ENCODE results near the gene MGST1. TPM values are rescaled to one million over a fixed set of nuclear protein-coding genes. Genes with fewer than 3 reads are reported as not detected.

MGST1 gene
- total RNA-seq, 2 donors from 2014 or later = 120 to 132 TPM

DNA sequence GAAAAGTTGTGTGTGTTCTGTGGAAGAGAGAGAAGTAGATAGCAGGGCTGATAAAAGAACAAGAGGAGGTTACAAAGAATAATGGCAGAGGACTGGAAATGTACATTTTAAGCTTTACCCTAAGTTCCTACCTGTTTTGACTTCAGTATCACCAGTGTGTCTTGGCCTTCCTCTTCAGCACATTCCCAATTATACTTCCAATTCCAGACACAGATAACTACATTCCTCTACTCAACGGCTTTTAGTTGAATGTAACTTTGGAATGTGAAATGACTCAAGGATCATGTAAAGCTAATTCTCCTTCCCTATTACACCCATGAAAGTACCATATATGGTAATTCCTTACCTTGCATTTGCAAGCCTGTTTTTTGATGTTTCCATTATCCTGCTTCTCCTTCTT is 5.0 kb downstream of the MGST1 start:
- 52 to 53% methylated on average over 1 of the region's 1 CpG for WGBS, 2 donors
- Histone ChIP-seq H3K27ac (no peak overlapping the region), H3K27me3 (no peaks in the 10 kb centered on the region), H3K9me3 (no peaks in the 10 kb centered on the region), H3K4me1 (peaks cover 26% of the 10 kb centered on the region), H3K4me3 (no peak overlapping the region), H3K36me3 (replicated peaks in 1 of 2; ENCODE audit: insufficient read depth in 1 of 2, low read depth in 2 of 2) (no peaks in the 10 kb centered on the region)
- no peak for DNase-seq
- TF ChIP-seq POLR2A (IDR thresholded peaks at IDR 0.05) = no peak
- TF ChIP-seq, protein P1, sequence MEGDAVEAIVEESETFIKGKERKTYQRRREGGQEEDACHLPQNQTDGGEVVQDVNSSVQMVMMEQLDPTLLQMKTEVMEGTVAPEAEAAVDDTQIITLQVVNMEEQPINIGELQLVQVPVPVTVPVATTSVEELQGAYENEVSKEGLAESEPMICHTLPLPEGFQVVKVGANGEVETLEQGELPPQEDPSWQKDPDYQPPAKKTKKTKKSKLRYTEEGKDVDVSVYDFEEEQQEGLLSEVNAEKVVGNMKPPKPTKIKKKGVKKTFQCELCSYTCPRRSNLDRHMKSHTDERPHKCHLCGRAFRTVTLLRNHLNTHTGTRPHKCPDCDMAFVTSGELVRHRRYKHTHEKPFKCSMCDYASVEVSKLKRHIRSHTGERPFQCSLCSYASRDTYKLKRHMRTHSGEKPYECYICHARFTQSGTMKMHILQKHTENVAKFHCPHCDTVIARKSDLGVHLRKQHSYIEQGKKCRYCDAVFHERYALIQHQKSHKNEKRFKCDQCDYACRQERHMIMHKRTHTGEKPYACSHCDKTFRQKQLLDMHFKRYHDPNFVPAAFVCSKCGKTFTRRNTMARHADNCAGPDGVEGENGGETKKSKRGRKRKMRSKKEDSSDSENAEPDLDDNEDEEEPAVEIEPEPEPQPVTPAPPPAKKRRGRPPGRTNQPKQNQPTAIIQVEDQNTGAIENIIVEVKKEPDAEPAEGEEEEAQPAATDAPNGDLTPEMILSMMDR (IDR thresholded peaks at IDR 0.05) = no peak
- intact Hi-C loops (cut with DNase I) = no loop called here
- no peak for ATAC-seq

DNA sequence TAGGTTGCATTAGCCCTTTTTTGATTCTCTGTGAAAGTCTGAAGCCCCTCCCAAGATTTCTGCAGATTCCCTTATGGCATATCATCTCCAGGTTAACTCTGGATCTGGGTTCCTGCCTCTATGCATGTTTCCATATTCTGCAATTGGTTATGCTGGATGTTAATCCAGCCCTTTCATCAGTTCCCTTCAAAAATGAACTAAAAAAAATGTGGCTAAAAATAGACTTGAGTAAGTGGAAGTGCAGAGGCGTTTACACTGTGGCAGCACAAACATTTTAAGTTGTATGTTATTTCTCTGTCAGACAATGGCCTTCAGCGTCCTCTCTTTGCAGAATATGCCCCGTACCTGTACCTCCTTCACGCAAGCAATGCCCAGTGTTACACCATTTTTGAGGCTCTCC is 11.4 kb downstream of the MGST1 start:
- Histone ChIP-seq H3K27me3 (no peaks in the 10 kb centered on the region), H3K9me3 (no peaks in the 10 kb centered on the region), H3K4me3 (no peak overlapping the region), H3K27ac (no peak overlapping the region), H3K4me1 (no peaks in the 10 kb centered on the region), H3K36me3 (replicated peaks in 1 of 2; ENCODE audit: insufficient read depth in 1 of 2, low read depth in 2 of 2) (peaks cover 0 to 4% of the 10 kb centered on the region in 2 donors)
- DNase-seq (no peak), ATAC-seq (no peak)
- whole genome bisulfite sequencing, 2 donors = 54 to 57% methylated on average over 4 of the region's 4 CpGs
- intact Hi-C loops (cut with DNase I) = no loop called here
- TF ChIP-seq POLR2A (IDR thresholded peaks at IDR 0.05) = no peak
- TF ChIP-seq, protein P1 (IDR thresholded peaks at IDR 0.05) = no peak

DNA sequence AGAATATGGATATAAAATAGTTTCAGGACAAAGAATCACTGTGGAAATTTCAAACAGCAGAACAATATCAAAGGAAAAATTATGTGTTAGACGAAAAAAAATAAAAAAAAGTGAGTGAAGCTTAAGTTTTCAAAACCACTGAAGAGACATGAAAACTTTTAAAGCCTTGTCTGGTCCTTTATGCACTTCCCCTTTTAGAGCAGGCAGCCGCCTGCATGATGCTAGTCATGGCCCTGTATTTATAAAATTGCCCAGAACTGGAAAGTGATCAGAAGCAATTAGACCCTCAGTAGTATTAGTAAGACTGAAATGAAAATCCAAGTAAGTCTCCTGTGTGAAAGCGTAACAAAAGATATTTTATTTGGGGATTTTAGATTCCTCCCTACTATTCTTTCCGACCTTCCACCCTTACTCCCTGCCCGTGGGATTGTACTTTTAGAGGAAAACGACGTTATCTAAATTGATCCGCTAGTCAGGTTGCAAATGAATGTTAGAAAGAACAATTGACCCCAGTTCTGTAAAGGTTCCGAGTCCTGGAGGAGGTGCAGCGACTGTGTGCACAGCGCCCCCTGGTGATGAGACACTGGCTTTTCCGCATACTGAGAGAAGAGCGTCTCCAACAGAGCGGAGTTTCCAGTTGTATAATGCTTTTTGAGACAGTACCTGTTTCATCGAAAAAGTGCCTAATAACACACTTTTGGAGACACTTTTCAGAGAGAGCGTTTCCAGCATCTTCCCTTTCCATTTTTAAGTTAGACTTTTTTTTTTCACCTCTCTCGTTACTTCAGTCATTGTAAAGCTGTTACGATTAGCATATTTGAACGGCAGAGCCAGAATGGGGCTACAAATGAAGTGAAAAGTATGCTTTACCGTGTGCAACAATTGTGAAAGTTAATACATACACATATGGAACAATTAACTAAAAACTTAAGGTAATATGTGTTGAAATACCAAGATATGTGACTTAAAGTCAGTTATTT is 12.4 kb downstream of the MGST1 start:
- intact Hi-C loops (cut with DNase I) = loop anchor here (10.0 kb wide), 1 partner anchor 195 kb away; no protein-coding TSS in a partner anchor
- DNase-seq (peak; percentile 50 to 78 (median 73)), ATAC-seq (peak; percentile 70)
- Histone ChIP-seq H3K4me3 (no peak overlapping the region), H3K36me3 (replicated peaks in 1 of 2; ENCODE audit: insufficient read depth in 1 of 2, low read depth in 2 of 2) (peaks cover 0 to 4% of the 10 kb centered on the region in 2 donors), H3K9me3 (no peaks in the 10 kb centered on the region), H3K27me3 (no peaks in the 10 kb centered on the region), H3K4me1 (no peaks in the 10 kb centered on the region), H3K27ac (no peak overlapping the region)
- 56 to 60% methylated on average over 20 of the region's 20 CpGs for whole genome bisulfite sequencing, 2 donors
- TF ChIP-seq, protein P1 (IDR thresholded peaks at IDR 0.05) = peak; percentile 49 to 68 (median 65)
- no peak for TF ChIP-seq POLR2A (IDR thresholded peaks at IDR 0.05)

DNA sequence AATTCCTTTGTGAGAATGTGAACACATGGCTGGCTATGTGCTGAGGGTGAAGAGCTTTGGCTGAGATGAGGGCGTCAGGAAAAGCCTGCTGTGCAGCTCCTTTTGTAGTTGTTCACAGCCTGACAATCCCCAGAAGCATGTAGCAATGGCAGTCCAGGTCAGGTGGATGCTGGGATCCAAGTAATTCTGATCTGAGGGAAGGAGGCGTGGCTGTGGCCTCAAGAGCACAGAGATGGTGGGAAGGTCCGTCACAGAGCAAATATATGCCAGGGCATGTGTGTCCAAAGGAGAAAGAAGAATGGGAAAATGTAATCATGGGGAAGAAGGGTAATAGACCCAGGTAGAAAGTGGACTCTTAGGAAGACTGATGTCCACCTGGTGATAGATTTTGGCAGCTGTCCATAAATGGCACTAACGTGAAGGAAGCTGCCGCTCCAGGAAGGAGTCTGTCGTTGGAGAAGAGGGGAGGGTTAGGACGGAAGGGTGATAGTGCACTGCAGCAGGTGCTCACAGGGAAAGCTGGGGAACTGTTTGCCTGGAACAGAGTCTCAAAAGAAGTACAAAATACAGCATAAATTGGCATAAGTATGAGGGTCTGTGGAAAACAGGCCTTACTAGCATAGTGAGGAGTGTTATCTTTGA is 13.8 kb downstream of the MGST1 start:
- Histone ChIP-seq H3K27ac (no peak overlapping the region), H3K36me3 (replicated peaks in 1 of 2; ENCODE audit: insufficient read depth in 1 of 2, low read depth in 2 of 2) (peaks cover 0 to 4% of the 10 kb centered on the region in 2 donors), H3K9me3 (no peaks in the 10 kb centered on the region), H3K4me1 (no peaks in the 10 kb centered on the region), H3K4me3 (no peak overlapping the region), H3K27me3 (no peaks in the 10 kb centered on the region)
- WGBS, 2 donors = 56 to 70% methylated on average over 7 of the region's 7 CpGs
- DNase-seq (peak in 2 of 4 donors; percentile 16 to 32), ATAC-seq (no peak)
- intact Hi-C loops (cut with DNase I) = loop anchor here (10.0 kb wide), 1 partner anchor 196 kb away; no protein-coding TSS in a partner anchor
- TF ChIP-seq, protein P1 (IDR thresholded peaks at IDR 0.05) = no peak
- TF ChIP-seq POLR2A (IDR thresholded peaks at IDR 0.05) = no peak

Measured in body of pancreas (tissue), 4 donors.